Stimulated activated naive CD4-positive, alpha-beta T cell (primary cell): ENCODE results near the gene PTBP1.
A peak's percentile ranks its signal among the peaks of the same experiment; 100 is the strongest.
"Not testable (repeated sequence)": the region's sequence is repeated elsewhere in the genome, so short reads cannot be mapped to it uniquely, and the experiment has no call there.

Source experiments
- DNase-seq, 6 experiments: peaks; one replicate each; lab custom pipeline; 2025; lab: John Stamatoyannopoulos, UW

PTBP1 gene

DNA sequence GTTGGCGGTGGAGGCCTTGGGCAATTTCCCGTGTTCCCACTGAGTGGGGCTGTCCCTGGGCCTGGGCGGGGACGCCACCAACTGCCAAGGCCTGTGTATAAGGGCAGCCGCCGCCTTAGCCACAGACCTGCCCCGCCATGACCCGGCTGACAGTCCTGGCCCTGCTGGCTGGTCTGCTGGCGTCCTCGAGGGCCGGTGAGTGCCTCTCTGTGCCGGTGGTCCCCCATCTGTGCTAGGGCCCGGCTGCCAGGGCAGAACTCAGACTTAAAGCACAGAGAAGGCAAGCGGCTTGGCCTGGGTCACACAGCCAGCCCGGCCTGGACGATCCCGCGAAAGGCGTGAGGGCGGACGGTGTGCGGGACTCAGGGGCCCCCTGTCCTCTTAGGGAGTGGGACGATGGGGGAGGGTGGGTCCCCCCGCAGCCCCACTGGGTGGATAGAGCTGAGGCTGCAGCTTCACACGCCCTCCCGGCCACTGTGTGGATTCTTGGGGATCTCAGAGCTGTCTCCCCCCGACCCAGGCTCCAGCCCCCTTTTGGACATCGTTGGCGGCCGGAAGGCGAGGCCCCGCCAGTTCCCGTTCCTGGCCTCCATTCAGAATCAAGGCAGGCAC, 30.6 kb downstream of the PTBP1 start, which contains the start of gene AZU1:
Gene AZU1, plus strand, starts transcription at position 128 of the 612 bp plus-strand sequence. Its CDS starts 10 bp downstream, at position 138.
- DNase-seq: no peak

GRCh38 chr19:829129-829758, 32.0 kb downstream of the PTBP1 start:
- DNase-seq: no peak

DNA sequence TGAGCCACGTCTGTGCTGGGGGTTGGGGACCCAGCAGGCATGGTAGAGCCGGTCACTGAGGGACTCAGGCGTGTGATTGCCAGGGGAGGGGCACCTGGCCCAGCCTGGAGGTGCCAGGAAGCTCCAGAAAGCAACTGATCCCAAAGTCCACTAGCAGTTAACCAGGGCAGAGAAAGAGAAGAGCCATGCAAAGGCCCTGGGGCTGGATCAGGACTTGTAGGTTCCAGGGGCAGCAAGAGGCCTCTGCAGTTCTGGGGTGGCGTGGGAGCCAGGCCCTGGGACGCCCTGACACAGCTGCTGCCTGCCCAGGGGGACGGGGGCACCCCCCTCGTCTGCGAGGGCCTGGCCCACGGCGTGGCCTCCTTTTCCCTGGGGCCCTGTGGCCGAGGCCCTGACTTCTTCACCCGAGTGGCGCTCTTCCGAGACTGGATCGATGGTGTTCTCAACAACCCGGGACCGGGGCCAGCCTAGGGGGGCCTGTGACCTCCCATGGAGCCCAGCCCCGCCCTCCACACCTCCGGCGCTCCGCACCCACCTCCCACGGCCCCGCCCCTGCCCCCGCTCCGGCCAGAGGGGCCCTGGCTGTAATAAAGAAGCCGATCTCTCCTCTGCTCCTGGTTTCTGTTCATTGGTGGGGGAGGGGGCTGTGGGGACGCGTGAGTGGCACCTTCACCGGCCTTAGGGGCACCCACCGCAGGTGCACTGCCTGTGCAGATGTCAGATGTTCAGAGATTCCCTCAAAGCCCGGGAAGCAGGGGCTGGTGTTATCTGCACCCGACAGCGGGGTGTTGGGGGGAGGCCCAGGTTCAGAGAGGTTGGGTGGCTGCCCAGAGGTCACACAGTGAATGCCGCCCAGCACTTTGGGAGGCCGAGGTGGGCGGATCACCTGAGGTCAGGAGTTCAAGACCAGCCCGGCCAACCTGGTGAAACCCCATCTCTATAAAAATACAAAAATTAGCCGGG, 34.4 kb downstream of the PTBP1 start:
- DNase-seq: no peak

DNA sequence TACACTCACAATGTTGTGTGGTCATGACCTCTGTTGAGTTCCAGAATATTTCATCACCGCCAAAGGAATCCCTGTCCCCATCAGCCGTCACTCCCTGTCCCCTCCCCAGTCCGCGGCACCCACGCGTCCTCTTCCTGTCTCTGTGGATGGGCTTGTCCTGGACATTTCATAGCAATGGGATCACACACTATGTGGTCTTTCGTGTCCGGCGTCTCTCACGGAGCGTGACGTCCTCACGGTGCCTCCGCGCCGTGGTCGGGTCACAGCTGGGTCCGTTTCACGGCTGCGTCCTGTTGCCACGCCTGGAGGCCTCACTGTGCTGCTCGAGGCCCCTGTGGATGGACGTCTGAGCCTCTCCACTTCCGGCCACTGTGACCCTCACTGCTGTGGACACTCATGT, 37.0 kb downstream of the PTBP1 start:
- DNase-seq: no peak

GRCh38 chr19:835210-835810, 38.1 kb downstream of the PTBP1 start:
- DNase-seq: no peak

GRCh38 chr19:840519-841206, 43.4 kb downstream of the PTBP1 start, which contains the start of gene PRTN3:
PRTN3 (plus strand) TSS chr19:840999; CDS start chr19:841009, 10 bp downstream.
- no peak for DNase-seq

GRCh38 chr19:842802-843179, 45.5 kb downstream of the PTBP1 start:
- DNase-seq: not testable (repeated sequence)

GRCh38 chr19:843180-843835, 46.1 kb downstream of the PTBP1 start:
- DNase-seq: no peak

DNA sequence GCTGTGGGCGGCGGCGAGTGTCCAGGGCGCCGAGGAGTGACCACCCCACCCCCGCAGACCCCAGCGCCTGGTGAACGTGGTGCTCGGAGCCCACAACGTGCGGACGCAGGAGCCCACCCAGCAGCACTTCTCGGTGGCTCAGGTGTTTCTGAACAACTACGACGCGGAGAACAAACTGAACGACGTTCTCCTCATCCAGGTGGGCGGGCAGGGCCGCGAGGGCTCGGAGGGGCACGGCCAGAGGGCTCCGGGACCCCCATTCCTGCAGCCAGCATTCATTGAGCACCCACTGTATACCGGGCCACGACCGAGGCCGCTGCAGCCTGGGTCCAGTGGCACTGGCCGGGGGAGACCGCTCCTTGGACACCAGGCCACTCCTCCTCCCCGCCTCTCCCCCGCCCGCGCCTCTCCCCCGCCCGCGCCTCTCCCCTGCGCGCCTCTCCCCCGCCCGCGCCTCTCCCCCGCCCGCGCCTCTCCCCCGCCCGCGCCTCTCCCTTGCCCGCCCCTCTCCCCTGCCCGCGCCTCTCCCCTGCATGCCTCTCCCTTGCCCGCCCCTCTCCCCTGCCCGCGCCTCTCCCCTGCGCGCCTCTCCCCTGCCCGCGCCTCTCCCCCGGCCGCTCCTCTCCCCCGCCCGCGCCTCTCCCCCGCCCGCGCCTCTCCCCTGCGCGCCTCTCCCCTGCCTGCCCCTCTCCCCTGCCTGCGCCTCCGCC, 46.7 kb downstream of the PTBP1 start:
- peak in 1 of 6 experiments; percentile 12 for DNase-seq

- peak in 1 of 6 experiments; percentile 13 for DNase-seq
Measured at GRCh38 chr19:844546-844971, 47.3 kb downstream of the PTBP1 start.

DNA sequence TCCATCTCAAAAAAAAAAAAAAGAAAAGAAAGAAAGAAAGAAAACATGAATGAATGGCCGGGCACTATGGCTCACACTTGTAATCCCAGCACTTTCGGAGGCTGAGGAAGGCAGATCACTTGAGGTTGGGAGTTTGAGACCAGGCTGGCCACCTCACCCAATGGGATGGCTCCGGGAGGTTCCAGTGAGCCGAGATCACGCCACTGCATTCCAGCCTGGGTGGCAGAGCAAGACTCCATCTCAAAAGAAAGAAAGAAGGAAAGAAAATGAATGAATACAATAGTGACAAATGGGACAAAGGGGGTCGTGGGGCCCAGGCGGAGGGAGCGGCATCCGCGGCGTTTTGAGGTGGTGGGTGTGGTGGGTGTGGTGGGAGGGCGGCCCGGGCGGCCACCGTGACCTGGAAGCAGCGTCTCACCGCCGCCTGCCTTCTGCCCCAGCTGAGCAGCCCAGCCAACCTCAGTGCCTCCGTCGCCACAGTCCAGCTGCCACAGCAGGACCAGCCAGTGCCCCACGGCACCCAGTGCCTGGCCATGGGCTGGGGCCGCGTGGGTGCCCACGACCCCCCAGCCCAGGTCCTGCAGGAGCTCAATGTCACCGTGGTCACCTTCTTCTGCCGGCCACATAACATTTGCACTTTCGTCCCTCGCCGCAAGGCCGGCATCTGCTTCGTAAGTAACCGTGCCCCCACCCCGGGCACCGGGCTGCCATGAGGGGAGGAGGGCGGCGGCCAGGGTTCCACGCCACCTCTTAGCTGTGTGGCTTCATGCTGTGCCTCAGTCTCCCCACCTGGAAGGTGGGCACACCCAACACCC, 48.7 kb downstream of the PTBP1 start:
- DNase-seq: no peak

DNA sequence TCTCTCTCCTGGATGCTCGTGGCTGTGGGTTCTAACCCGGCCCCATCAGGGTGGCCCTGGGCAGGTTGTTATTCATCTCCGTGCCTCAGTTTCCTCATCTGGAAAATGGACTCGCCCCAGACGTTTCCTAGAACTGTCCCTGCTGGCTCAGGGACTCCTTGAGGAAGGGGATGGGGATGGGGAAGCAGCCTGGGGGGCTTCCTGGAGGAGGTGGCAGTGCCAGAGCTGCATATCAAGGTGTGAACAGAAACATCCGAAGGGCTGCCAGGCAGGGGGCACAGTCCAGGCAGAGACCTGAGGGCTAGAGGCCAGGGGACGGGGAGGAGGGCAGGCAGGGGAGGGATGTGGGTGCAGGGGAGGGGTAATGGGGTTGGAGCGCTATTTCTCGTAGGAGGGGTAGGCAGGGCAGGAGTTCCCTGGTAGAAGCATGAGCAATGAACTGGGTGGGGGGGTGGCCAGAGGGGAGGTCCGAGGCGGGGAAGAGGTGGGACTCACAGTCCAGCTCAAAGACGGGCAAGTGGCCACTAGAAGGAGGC, 51.2 kb downstream of the PTBP1 start:
- no peak for DNase-seq

- DNase-seq: not testable (repeated sequence)
Measured at GRCh38 chr19:849195-849594, 51.9 kb downstream of the PTBP1 start.

DNA sequence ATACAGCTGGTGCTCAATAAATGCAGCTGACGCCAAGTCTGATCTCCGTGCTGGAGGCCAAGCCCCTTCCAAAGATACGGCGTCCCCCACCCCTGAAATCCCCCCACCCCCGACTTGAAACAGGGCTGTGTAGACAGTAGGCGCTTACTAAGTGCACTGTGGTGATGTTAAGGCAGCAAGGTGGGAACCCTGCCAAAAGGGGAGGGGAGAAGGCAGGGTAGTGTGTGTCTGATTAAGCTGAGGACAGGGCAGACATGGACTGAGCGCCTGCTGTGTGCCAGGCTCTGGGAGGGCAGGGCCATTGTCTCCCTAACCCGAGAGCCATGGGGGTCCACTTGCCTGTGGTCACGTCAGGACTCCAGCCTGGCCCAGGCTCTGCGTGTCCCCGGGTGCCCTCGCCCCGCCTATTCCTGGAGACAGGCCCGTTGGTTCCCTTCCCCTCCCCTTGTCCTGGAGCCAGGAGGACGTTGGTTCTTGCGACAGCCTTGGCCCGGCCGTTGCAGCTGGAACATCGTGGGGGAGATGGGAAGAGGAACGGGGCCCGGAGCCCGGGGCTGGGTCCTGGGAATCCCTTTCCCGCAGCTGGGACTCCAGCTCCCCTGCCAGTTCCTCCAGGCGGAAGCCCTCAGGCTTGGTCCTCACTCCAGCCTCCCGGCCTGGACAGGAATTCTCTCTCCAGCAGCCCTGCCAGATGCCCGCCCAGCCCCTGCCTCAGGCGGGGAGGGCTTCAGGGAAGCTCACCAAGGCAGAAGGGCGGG, 53.1 kb downstream of the PTBP1 start:
- no peak for DNase-seq

DNA sequence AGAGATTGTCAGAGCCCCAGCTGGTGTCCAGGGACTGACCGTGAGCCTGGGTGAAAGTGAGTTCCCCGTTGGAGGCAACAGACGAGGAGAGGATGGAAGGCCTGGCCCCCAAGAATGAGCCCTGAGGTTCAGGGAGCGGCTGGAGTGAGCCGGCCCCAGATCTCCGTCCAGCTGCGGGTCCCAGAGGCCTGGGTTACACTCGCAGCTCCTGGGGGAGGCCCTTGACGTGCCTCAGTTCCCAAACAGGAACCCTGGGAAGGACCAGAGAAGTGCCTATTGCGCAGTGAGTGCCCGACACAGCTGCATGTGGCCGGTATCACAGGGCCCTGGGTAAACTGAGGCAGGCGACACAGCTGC, 53.7 kb downstream of the PTBP1 start:
- DNase-seq: no peak

- no peak for DNase-seq
Measured at GRCh38 chr19:852136-853013, 55.1 kb downstream of the PTBP1 start, which contains the start of gene ELANE. ELANE (plus strand) TSS chr19:852303; CDS start chr19:852329, 26 bp downstream.

- DNase-seq: no peak
Measured at GRCh38 chr19:853014-853585, 55.8 kb downstream of the PTBP1 start.
